IMR-90 (cell line): ENCODE data around the gene PLPP3. TPM values are rescaled to one million over a fixed set of nuclear protein-coding genes. Genes with fewer than 3 reads are reported as not detected.

Experiments
- ATAC-seq: fragments of 200-7000 bp; cut with Tn5 transposase; 2 replicates; pipeline ENCODE4 v1.9.1; 2020; ENCODE audit warnings: low read depth, mild to moderate bottlenecking, moderate library complexity
- BruUV-seq: library from RNA; stranded (reverse); fragments of 400-500 nt; replicated peaks from 2 replicates; lab custom pipeline; 2021; lab: Mats Ljungman, UMichigan
- CTCF ChIA-PET: fragments of 300-600 bp; formaldehyde crosslinking; extraction: SDS; loops from one replicate; lab custom pipeline; 2021; ENCODE audit warnings: antibody characterized with exemption; lab: Yijun Ruan, JAX
- POLR2A ChIA-PET: fragments of 300-600 bp; sonication (Branson Sonifier 250); formaldehyde crosslinking; loops from one replicate; lab custom pipeline; 2022; ENCODE audit warnings: antibody characterized with exemption; ENCODE audit not compliant: unreplicated experiment; lab: Charles Lee
- DNase-seq: peaks from one replicate; pipeline ENCODE4 v3.0.0; 2013
- H2AFZ ChIP-seq: replicated peaks from 2 replicates; pipeline ENCODE3; 2013; ENCODE audit warnings: low read length, mild to moderate bottlenecking; ENCODE audit not compliant: poor library complexity
- H2AK5ac ChIP-seq: 2 replicates; pipeline ENCODE4 v1.6.1; 2013; ENCODE audit warnings: low read depth, low read length, inconsistent platforms
- H2AK9ac ChIP-seq: replicated peaks from 2 replicates; pipeline ENCODE3; 2013; ENCODE audit warnings: mild to moderate bottlenecking, low read depth, low read length, moderate library complexity; ENCODE audit not compliant: poor library complexity
- H2BK120ac ChIP-seq: 2 replicates; pipeline ENCODE4 v1.6.1; 2013; ENCODE audit warnings: low read depth, low read length, inconsistent platforms
- H2BK15ac ChIP-seq: 3 replicates; pipeline ENCODE4 v1.6.1; 2013; ENCODE audit warnings: low read depth, low read length, inconsistent platforms
- H2BK20ac ChIP-seq: 2 replicates; pipeline ENCODE4 v1.6.1; 2013; ENCODE audit warnings: low read depth, mild to moderate bottlenecking, inconsistent platforms, low read length, moderate library complexity
- H2BK5ac ChIP-seq: 2 replicates; pipeline ENCODE4 v1.6.1; 2013; ENCODE audit warnings: mild to moderate bottlenecking, low read depth, low read length, inconsistent platforms; ENCODE audit not compliant: poor library complexity, severe bottlenecking
- H3K14ac ChIP-seq: replicated peaks from 2 replicates; pipeline ENCODE4 v1.6.1; 2013; ENCODE audit warnings: low read depth, low read length, inconsistent platforms
- H3K18ac ChIP-seq: 2 replicates; pipeline ENCODE4 v1.6.1; 2013; ENCODE audit warnings: low read depth, low read length, control low read depth
- H3K23ac ChIP-seq: 2 replicates; pipeline ENCODE4 v1.6.1; 2013; ENCODE audit warnings: low read depth, low read length, inconsistent platforms
- H3K27ac ChIP-seq: 2 replicates; pipeline ENCODE4 v1.5.1; 2013; ENCODE audit warnings: mild to moderate bottlenecking, control low read depth, low read length; ENCODE audit not compliant: insufficient read depth
- H3K27me3 ChIP-seq: 2 replicates; pipeline ENCODE4 v1.6.1; 2013; ENCODE audit warnings: low read length; ENCODE audit not compliant: control insufficient read depth, insufficient read depth
- H3K36me3 ChIP-seq: 2 replicates; pipeline ENCODE4 v1.6.1; 2013; ENCODE audit warnings: low read length, mixed read lengths; ENCODE audit not compliant: control insufficient read depth, insufficient read depth
- H3K4ac ChIP-seq: 2 replicates; pipeline ENCODE4 v1.6.1; 2013; ENCODE audit warnings: low read depth, low read length, inconsistent platforms
- H3K4me1 ChIP-seq: 2 replicates; pipeline ENCODE4 v1.6.1; 2013; ENCODE audit warnings: low read length, mixed read lengths; ENCODE audit not compliant: control insufficient read depth, insufficient read depth
- H3K4me2 ChIP-seq: 2 replicates; pipeline ENCODE4 v1.6.1; 2013; ENCODE audit warnings: low read depth, mild to moderate bottlenecking, control low read depth, low read length, moderate library complexity
- H3K4me3 ChIP-seq: 2 replicates; pipeline ENCODE4 v1.5.1; 2013; ENCODE audit warnings: low read depth, mild to moderate bottlenecking, control low read depth, low read length, moderate library complexity; ENCODE audit not compliant: insufficient read depth
- H3K56ac ChIP-seq: 2 replicates; pipeline ENCODE4 v1.6.1; 2013; ENCODE audit warnings: low read length, inconsistent platforms; ENCODE audit not compliant: insufficient read depth; ENCODE audit errors: extremely low read depth
- H3K79me1 ChIP-seq, 2 experiments: 2 replicates each; pipeline ENCODE4 v1.6.1; 2013; ENCODE audit warnings: low read length in 2 of 2, inconsistent platforms in 1 of 2, low read depth in 1 of 2
- H3K9ac ChIP-seq: 2 replicates; pipeline ENCODE4 v1.6.1; 2013; ENCODE audit warnings: low read depth, low read length, control low read depth
- H3K9me1 ChIP-seq: 2 replicates; pipeline ENCODE4 v1.6.1; 2013; ENCODE audit warnings: low read length, inconsistent platforms; ENCODE audit not compliant: insufficient read depth
- H3K9me3 ChIP-seq: 2 replicates; pipeline ENCODE4 v1.6.1; 2013; ENCODE audit warnings: low read length; ENCODE audit not compliant: control insufficient read depth, insufficient read depth
- H4K20me1 ChIP-seq: 2 replicates; pipeline ENCODE4 v1.6.1; 2013; ENCODE audit warnings: low read length, inconsistent platforms; ENCODE audit not compliant: insufficient read depth
- H4K5ac ChIP-seq: 2 replicates; pipeline ENCODE4 v1.6.1; 2013; ENCODE audit warnings: mild to moderate bottlenecking, low read depth, low read length, control low read depth
- H4K8ac ChIP-seq, 2 experiments: 2 replicates each; pipeline ENCODE4 v1.6.1; 2013; ENCODE audit warnings: low read depth in 2 of 2, low read length in 2 of 2, control low read depth in 1 of 2, inconsistent platforms in 1 of 2
- H4K91ac ChIP-seq: 2 replicates; pipeline ENCODE4 v1.6.1; 2013; ENCODE audit warnings: low read depth, low read length, inconsistent platforms; ENCODE audit not compliant: insufficient read depth
- BHLHE40 ChIP-seq: fragments of 150-350 bp; IDR thresholded peaks from 2 replicates; pipeline ENCODE4 v1.6.1; 2016; ENCODE audit warnings: mild to moderate bottlenecking, low read depth, low read length
- CTCF ChIP-seq: conservative IDR thresholded peaks from 2 replicates; pipeline ENCODE4 v1.5.1; 2012; ENCODE audit warnings: mild to moderate bottlenecking, low read depth, low read length, improper control_type of control experiment
- FOS ChIP-seq: fragments of 150-350 bp; IDR thresholded peaks from 2 replicates; pipeline ENCODE4 v1.6.1; 2016; ENCODE audit warnings: low read depth, low read length
- MAZ ChIP-seq: IDR thresholded peaks from 2 replicates; pipeline ENCODE4 v1.6.1; 2012; ENCODE audit warnings: low read depth, mild to moderate bottlenecking, low read length, improper control_type of control experiment, moderate library complexity, borderline replicate concordance
- SMC3 ChIP-seq: fragments of 150-350 bp; IDR thresholded peaks from 2 replicates; pipeline ENCODE4 v1.6.1; 2016; ENCODE audit warnings: low read depth, mild to moderate bottlenecking, antibody characterized with exemption, low read length, moderate library complexity
- dilution Hi-C: fragments of 300-500 bp; cut with HindIII; formaldehyde crosslinking; loops from one replicate; pipeline ENCODE4 v1.14.3; 2018; ENCODE audit warnings: low sequenced_read_pairs; ENCODE audit not compliant: unreplicated experiment
- in situ Hi-C: fragments of 300-500 bp; cut with MboI; formaldehyde crosslinking; loops from 3 replicates; pipeline ENCODE4 v1.14.3; 2019; ENCODE audit warnings: low sequenced_read_pairs, inconsistent platforms, mixed read lengths
- intact Hi-C: fragments of 100-400 bp; cut with micrococcal nuclease; formaldehyde crosslinking; loops from 2 replicates; pipeline ENCODE4 v1.10.0; 2022
- polyA plus RNA-seq, 3 experiments: library from polyadenylated mRNA; depleted of rRNA; stranded (reverse); fragments of >200 nt; gene quantifications; 2 replicates each; pipeline ENCODE4 v1.2.3, GENCODE V29; 2012; ENCODE audit warnings: low replicate concordance in 1 of 3
- total RNA-seq: library from RNA; depleted of rRNA; stranded (reverse); fragments of >200 nt; gene quantifications from 2 replicates; pipeline ENCODE4 v1.2.3, GENCODE V29; 2012

PLPP3 gene
- total and polyA plus RNA-seq, 2 of the 4 experiments (the other 2 are of a cell fraction): 49.9 to 56.6 TPM

- H2BK120ac ChIP-seq: no peak overlapping the region
- DNase-seq (no peak), ATAC-seq (no peak)
- H3K9me3 ChIP-seq: no peaks in the 10 kb centered on the region
- H4K20me1 ChIP-seq: peaks cover 95% of the 10 kb centered on the region
- TF ChIP-seq CTCF: no peak
- no peak for TF ChIP-seq SMC3
- no peak for TF ChIP-seq MAZ
- TF ChIP-seq FOS: no peak
- no peak; the same call in 1 of the 2 replicates for TF ChIP-seq BHLHE40
- no peak overlapping the region for H2BK15ac ChIP-seq
- BruUV-seq: no TSS peak
- no peak overlapping the region for H4K91ac ChIP-seq
- H3K4me1 ChIP-seq: peaks cover 7% of the 10 kb centered on the region; the same call in 1 of the 2 replicates
- no peak overlapping the region for H3K4ac ChIP-seq
- dilution Hi-C loops (no loop called here), in situ Hi-C loops (no loop called here), intact Hi-C loops (no loop called here)
- no peak overlapping the region for H3K56ac ChIP-seq
- no peak overlapping the region for H3K27ac ChIP-seq
- peaks cover 38% of the 10 kb centered on the region for H3K36me3 ChIP-seq
- H4K8ac ChIP-seq: no peak overlapping the region
- no peak overlapping the region for H3K23ac ChIP-seq
- no peak overlapping the region for H3K18ac ChIP-seq
- no peak overlapping the region for H2AK9ac ChIP-seq
- ChIA-PET POLR2A (no interaction called here), CTCF (no interaction called here)
- H3K79me1 ChIP-seq: peaks cover 51 to 87% of the 10 kb centered on the region in 2 experiments
- no peak overlapping the region for H3K4me3 ChIP-seq
- no peak overlapping the region for H2AFZ ChIP-seq
- H2BK5ac ChIP-seq: no peak overlapping the region
- H3K27me3 ChIP-seq: no peaks in the 10 kb centered on the region
- H3K14ac ChIP-seq: no peak overlapping the region
- no peak overlapping the region for H3K9ac ChIP-seq
- no peak overlapping the region for H2AK5ac ChIP-seq
- H3K4me2 ChIP-seq: no peak overlapping the region
- H3K9me1 ChIP-seq: peaks cover 18% of the 10 kb centered on the region
- H2BK20ac ChIP-seq: no peak overlapping the region
- H4K5ac ChIP-seq: no peak overlapping the region
Observed at GRCh38 chr1:56548571-56548970, 30.8 kb downstream of the PLPP3 start.
